ENCODE data around the gene VEGFB.

VEGFB gene

GRCh38 chr11:64211181-64211872 lies 23.1 kb upstream of the VEGFB start:
- no peak for DNase-seq

GRCh38 chr11:64216879-64217278 lies 17.5 kb upstream of the VEGFB start:
- DNase-seq = no peak

GRCh38 chr11:64218628-64219353 lies 15.6 kb upstream of the VEGFB start:
- no peak for DNase-seq

- no peak for DNase-seq
Observed at GRCh38 chr11:64219354-64219684, 15.1 kb upstream of the VEGFB start.

GRCh38 chr11:64219755-64220154 lies 14.6 kb upstream of the VEGFB start:
- DNase-seq = no peak

- no peak for DNase-seq
Observed at GRCh38 chr11:64220271-64220670, 14.1 kb upstream of the VEGFB start.

- DNase-seq = no peak
Observed at GRCh38 chr11:64220798-64221197, 13.6 kb upstream of the VEGFB start.

GRCh38 chr11:64222651-64223000 lies 11.8 kb upstream of the VEGFB start:
- DNase-seq = no peak

- no peak for DNase-seq
Observed at GRCh38 chr11:64223001-64223651, 11.3 kb upstream of the VEGFB start.

- no peak for DNase-seq
Observed at GRCh38 chr11:64224151-64224890, 10.1 kb upstream of the VEGFB start.

GRCh38 chr11:64224891-64225607 lies 9.3 kb upstream of the VEGFB start:
- DNase-seq = no peak

GRCh38 chr11:64225608-64226506 lies 8.5 kb upstream of the VEGFB start, which contains the start of the genes NUDT22 and TRPT1:
Gene NUDT22 (plus strand): TSS chr11:64226274. CDS start chr11:64226653, 379 bp downstream.
Gene TRPT1 (minus strand): TSS chr11:64226186. CDS start chr11:64225860, 326 bp downstream.
- DNase-seq = peak; percentile 96

- peak; percentile 69 to 78 for DNase-seq
Observed at GRCh38 chr11:64226507-64227051, 7.8 kb upstream of the VEGFB start.

GRCh38 chr11:64227405-64227956 lies 6.9 kb upstream of the VEGFB start:
- no peak for DNase-seq

- DNase-seq = no peak
Observed at GRCh38 chr11:64229090-64229743, 5.2 kb upstream of the VEGFB start.

GRCh38 chr11:64229744-64230170 lies 4.6 kb upstream of the VEGFB start:
- no peak for DNase-seq

- DNase-seq = peak; percentile 92 to 95
Observed at GRCh38 chr11:64230171-64230984, 4.0 kb upstream of the VEGFB start, which contains the start of gene DNAJC4. Gene DNAJC4 (plus strand): TSS chr11:64230548. CDS start chr11:64230855, 307 bp downstream.

- no peak for DNase-seq
Observed at GRCh38 chr11:64230985-64231365, 3.4 kb upstream of the VEGFB start.

GRCh38 chr11:64231546-64231945 lies 2.8 kb upstream of the VEGFB start:
- no peak for DNase-seq

Data from activated CD4-positive, alpha-beta T cell treated with anti-CD3 and anti-CD28 coated beads, Interleukin-2, amount 50 U/mL, for 48 hours (primary cell).